GM12875 (cell line): ENCODE results near the gene PEDS1.
"Not testable (repeated sequence)": the region's sequence is repeated elsewhere in the genome, so short reads cannot be mapped to it uniquely, and the experiment has no call there.

Source experiments
- H3K4me3 ChIP-seq: one replicate; pipeline ENCODE4 v1.5.1; 2011; ENCODE audit warnings: low read depth, low read length, control low read depth
- TF ChIP-seq, protein P1 (sequence below): IDR thresholded peaks from 2 replicates; pipeline ENCODE4 v1.5.1; 2011; ENCODE audit warnings: low read depth, mild to moderate bottlenecking, control low read depth, inconsistent platforms, low read length, moderate library complexity, borderline replicate concordance; ENCODE audit not compliant: insufficient read depth

The PEDS1 gene

DNA sequence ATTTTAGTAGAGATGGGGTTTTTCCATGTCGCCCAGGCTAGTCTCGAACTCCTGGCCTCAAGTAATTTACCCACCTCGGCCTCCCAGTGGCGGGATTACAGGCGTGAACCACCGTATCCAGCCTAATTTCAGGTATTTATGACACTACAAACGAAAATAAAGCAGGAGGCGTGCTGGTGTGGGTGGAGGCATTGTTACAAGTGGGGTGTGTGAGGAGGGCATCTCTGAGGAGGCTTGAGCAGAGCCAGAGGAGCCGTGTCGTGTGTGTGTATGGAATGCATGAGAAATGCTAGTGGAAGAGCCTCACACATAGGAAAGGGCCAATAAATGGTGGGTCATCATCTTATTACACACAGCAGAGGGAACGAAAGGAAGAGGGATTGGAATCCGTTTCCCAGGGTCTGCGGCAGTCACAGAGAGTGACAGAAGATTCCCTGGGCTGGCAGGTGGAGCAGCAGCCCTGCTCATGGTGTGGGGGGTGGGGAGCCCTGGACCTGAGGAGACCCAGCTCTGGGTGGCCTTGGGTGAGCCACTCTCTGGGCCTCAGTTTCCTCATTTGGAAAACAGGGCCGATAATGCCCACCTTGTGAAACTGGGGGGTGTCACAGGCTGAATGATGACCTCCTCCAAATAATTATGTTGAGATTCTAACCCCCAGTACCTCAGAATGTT, 17.2 kb upstream of the PEDS1 start:
- H3K4me3 ChIP-seq = no peak overlapping the region
- TF ChIP-seq, protein P1, sequence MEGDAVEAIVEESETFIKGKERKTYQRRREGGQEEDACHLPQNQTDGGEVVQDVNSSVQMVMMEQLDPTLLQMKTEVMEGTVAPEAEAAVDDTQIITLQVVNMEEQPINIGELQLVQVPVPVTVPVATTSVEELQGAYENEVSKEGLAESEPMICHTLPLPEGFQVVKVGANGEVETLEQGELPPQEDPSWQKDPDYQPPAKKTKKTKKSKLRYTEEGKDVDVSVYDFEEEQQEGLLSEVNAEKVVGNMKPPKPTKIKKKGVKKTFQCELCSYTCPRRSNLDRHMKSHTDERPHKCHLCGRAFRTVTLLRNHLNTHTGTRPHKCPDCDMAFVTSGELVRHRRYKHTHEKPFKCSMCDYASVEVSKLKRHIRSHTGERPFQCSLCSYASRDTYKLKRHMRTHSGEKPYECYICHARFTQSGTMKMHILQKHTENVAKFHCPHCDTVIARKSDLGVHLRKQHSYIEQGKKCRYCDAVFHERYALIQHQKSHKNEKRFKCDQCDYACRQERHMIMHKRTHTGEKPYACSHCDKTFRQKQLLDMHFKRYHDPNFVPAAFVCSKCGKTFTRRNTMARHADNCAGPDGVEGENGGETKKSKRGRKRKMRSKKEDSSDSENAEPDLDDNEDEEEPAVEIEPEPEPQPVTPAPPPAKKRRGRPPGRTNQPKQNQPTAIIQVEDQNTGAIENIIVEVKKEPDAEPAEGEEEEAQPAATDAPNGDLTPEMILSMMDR = no peak

GRCh38 chr20:50169329-50169823, 15.9 kb upstream of the PEDS1 start:
- TF ChIP-seq, protein P1 = peak; percentile 88
- H3K4me3 ChIP-seq = no peak overlapping the region

DNA sequence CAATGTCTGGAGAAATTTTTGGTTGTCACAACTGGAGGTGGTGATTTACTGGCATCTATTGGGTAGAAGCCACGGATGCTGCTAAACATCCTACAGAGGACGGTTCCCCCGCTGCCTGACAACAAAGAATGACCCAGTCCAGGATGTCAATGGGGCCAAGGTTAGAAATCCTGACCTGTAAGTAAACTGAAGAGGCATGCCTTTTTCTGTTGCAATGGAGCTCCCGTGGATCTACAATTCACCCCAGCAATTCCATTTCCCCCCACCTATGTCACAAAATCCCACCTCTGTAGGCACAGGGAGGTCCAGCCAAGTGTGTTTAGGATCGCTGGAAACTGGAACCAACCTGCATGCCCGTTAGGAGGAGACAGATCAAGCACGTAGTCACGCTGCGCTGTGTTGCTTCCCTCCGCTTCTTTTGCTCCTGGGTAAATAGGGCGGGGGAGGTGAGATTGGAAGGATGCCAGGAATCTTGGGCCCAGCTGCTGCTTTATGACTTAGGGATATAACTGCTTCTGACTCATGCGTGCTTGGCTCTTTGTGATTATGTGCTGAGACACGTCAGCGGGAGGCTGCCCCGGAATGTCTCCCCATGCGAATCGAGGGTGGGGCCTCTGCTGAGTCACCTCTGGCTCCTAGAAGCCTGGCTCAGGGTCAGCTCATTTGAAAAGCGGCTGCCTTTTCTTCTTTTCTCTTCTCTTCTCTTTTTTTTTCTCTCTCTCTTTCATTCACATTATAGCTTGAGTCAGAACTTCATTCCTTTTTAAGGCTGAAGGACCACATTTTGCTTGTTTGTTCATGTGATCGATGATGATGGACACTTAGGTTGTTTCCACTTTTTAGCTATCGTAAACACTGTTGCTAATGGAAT, 12.4 kb upstream of the PEDS1 start:
- TF ChIP-seq, protein P1 = no peak
- H3K4me3 ChIP-seq = peak overlapping the region; percentile 18

GRCh38 chr20:50163570-50164317, 10.2 kb upstream of the PEDS1 start:
- no peak overlapping the region for H3K4me3 ChIP-seq
- TF ChIP-seq, protein P1 = no peak

DNA sequence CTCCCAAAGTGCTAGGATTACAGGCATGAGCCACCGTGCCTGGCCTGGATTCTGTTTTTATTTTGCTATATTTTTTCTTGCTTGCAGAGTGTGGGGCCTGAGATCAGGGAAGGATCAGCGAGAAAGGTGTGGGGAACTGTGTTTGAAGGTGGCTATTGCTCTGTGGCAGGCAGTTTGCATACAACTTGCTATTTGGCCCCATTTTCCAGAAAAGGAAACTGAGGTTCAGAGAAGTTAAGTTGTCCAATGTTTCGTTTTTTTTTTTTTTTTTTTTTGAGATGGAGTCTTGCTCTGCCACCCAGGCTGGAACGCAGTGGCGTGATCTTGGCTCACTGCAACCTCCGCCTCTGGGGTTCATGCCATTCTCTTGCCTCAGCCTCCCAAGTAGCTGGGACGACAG, 8.0 kb upstream of the PEDS1 start:
- H3K4me3 ChIP-seq = not testable (repeated sequence)

- TF ChIP-seq, protein P1 = no peak
- H3K4me3 ChIP-seq = peak overlapping the region; percentile 74
Observed at GRCh38 chr20:50153153-50153499, 397 bp downstream of the PEDS1 start.

GRCh38 chr20:50152394-50153152, 950 bp downstream of the PEDS1 start:
- TF ChIP-seq, protein P1 = no peak
- H3K4me3 ChIP-seq = peak overlapping the region; percentile 74
